Liver (tissue), 3 donors: ENCODE data around the gene LRRC18.

Experiments
- ATF3 ChIP-seq: IDR thresholded peaks from 2 replicates; pipeline ENCODE4 v1.6.1; 2016; ENCODE audit warnings: antibody characterized with exemption
- CTCF ChIP-seq: fragments of 150-350 bp; IDR thresholded peaks from 2 replicates; pipeline ENCODE4 v1.5.1; 2017; ENCODE audit warnings: improper control_type of control experiment, low read depth, low read length; ENCODE audit not compliant: missing input control
- EGR1 ChIP-seq, 2 donors: IDR thresholded peaks; 2 replicates each; pipeline ENCODE4 v1.6.1; 2016 to 2018; ENCODE audit warnings: antibody characterized with exemption in 2 of 2, low read depth in 2 of 2
- GABPA ChIP-seq, 2 donors: IDR thresholded peaks in 1 of 2; conservative IDR thresholded peaks in 1 of 2; 2 replicates each; pipeline ENCODE4 v1.6.1; 2016; ENCODE audit warnings: antibody characterized with exemption in 2 of 2, mild to moderate bottlenecking in 1 of 2, moderate library complexity in 1 of 2
- HNF4G ChIP-seq: IDR thresholded peaks from 2 replicates; pipeline ENCODE4 v1.6.1; 2016; ENCODE audit warnings: antibody characterized with exemption
- JUND ChIP-seq, 2 donors: IDR thresholded peaks; 2 replicates each; pipeline ENCODE4 v1.6.1; 2016; ENCODE audit warnings: antibody characterized with exemption in 2 of 2
- MAX ChIP-seq: IDR thresholded peaks from 2 replicates; pipeline ENCODE4 v1.6.1; 2016; ENCODE audit warnings: antibody characterized with exemption
- NR2F2 ChIP-seq: IDR thresholded peaks from 2 replicates; pipeline ENCODE4 v1.6.1; 2016; ENCODE audit warnings: antibody characterized with exemption
- RAD21 ChIP-seq, 2 donors: IDR thresholded peaks; 2 replicates each; pipeline ENCODE4 v1.6.1; 2016; ENCODE audit warnings: antibody characterized with exemption in 2 of 2, mild to moderate bottlenecking in 2 of 2
- REST ChIP-seq: IDR thresholded peaks from 2 replicates; pipeline ENCODE4 v1.6.1; 2016; ENCODE audit warnings: antibody characterized with exemption, mild to moderate bottlenecking
- RXRA ChIP-seq, 2 donors: IDR thresholded peaks; 2 replicates each; pipeline ENCODE4 v1.6.1; 2017 to 2018; ENCODE audit warnings: antibody characterized with exemption in 2 of 2, mild to moderate bottlenecking in 1 of 2
- SP1 ChIP-seq: IDR thresholded peaks from 2 replicates; pipeline ENCODE4 v1.6.1; 2018; ENCODE audit warnings: antibody characterized with exemption, mild to moderate bottlenecking
- YY1 ChIP-seq: IDR thresholded peaks from 2 replicates; pipeline ENCODE4 v1.6.1; 2016; ENCODE audit warnings: antibody characterized with exemption, mild to moderate bottlenecking
- ZBTB33 ChIP-seq: IDR thresholded peaks from 2 replicates; pipeline ENCODE4 v1.6.1; 2016; ENCODE audit warnings: antibody characterized with exemption
- donor health status: healthy.
- donor health status: healthy.

- TF ChIP-seq CTCF = no peak
- no peak for TF ChIP-seq ATF3
- no peak for TF ChIP-seq SP1
- TF ChIP-seq RAD21 (IDR thresholded peaks at IDR 0.05) = no peak
- TF ChIP-seq MAX = no peak
- TF ChIP-seq HNF4G = no peak
- no peak for TF ChIP-seq JUND (IDR thresholded peaks at IDR 0.05)
- TF ChIP-seq YY1 = no peak
- no peak for TF ChIP-seq ZBTB33
- no peak for TF ChIP-seq GABPA (IDR thresholded peaks at IDR 0.05 in 1 of 2, conservative IDR thresholded peaks at IDR 0.05 in 1 of 2)
- no peak for TF ChIP-seq RXRA (IDR thresholded peaks at IDR 0.05)
- no peak for TF ChIP-seq EGR1 (IDR thresholded peaks at IDR 0.05; ENCODE audit: low read depth in 2 of 2)
- TF ChIP-seq REST = no peak
- TF ChIP-seq NR2F2 = no peak
Observed at GRCh38 chr10:48973065-48973464, 33.4 kb upstream of the LRRC18 start.
